HepG2 (cell line): Measurements from ENCODE around the gene MMP25. TPM values are rescaled to one million over a fixed set of nuclear protein-coding genes. Genes with fewer than 3 reads are reported as not detected.

ENCODE experiments used
- AHR ChIP-seq: IDR thresholded peaks from 2 replicates; pipeline ENCODE4 v1.6.1; 2018; ENCODE audit warnings: missing genetic modification reagents, missing compliant biosample characterization
- CREB1 ChIP-seq, 2 experiments: fragments of 450-650 bp in 1 of 2; IDR thresholded peaks; 2 replicates each; pipeline ENCODE4 v1.6.1; 2016 to 2017; ENCODE audit warnings: control low read depth in 1 of 2, mild to moderate bottlenecking in 1 of 2, missing compliant biosample characterization in 1 of 2, missing genetic modification characterization in 1 of 2
- DRAP1 ChIP-seq: IDR thresholded peaks from 2 replicates; pipeline ENCODE4 v1.6.1; 2016; ENCODE audit warnings: missing genetic modification reagents, missing compliant biosample characterization
- FOXO4 ChIP-seq: sonication (generic); formaldehyde crosslinking; conservative IDR thresholded peaks from 2 replicates; pipeline ENCODE4 v1.8.1; 2023; ENCODE audit warnings: missing genetic modification reagents
- HNRNPL ChIP-seq: fragments of 200-400 bp; formaldehyde crosslinking; IDR thresholded peaks from 2 replicates; pipeline ENCODE4 v1.6.1; 2017; ENCODE audit warnings: mild to moderate bottlenecking, low read depth, low read length
- HNRNPLL ChIP-seq: fragments of 200-400 bp; formaldehyde crosslinking; IDR thresholded peaks from 2 replicates; pipeline ENCODE4 v1.6.1; 2017; ENCODE audit warnings: mild to moderate bottlenecking, low read depth, low read length; ENCODE audit not compliant: poor library complexity, severe bottlenecking
- KDM4B ChIP-seq: sonication (generic); formaldehyde crosslinking; IDR thresholded peaks from 2 replicates; pipeline ENCODE4 v1.4.0; 2020; ENCODE audit warnings: missing genetic modification reagents
- MED8 ChIP-seq: sonication (generic); formaldehyde crosslinking; IDR thresholded peaks from 2 replicates; pipeline ENCODE4 v1.8.1; 2023; ENCODE audit warnings: mild to moderate bottlenecking, missing genetic modification reagents; ENCODE audit not compliant: insufficient replicate concordance
- NCOA2 ChIP-seq: sonication (generic); formaldehyde crosslinking; IDR thresholded peaks from 2 replicates; pipeline ENCODE4 v1.8.0; 2022; ENCODE audit warnings: inconsistent platforms
- NFRKB ChIP-seq: fragments of 450-650 bp; IDR thresholded peaks from 2 replicates; pipeline ENCODE4 v1.6.1; 2017
- NR2F6 ChIP-seq, 2 experiments: IDR thresholded peaks; 2 replicates each; pipeline ENCODE4 v1.6.1; 2016; ENCODE audit warnings: antibody characterized with exemption in 1 of 2, mild to moderate bottlenecking in 1 of 2
- RBFOX2 ChIP-seq: fragments of 200-400 bp; formaldehyde crosslinking; IDR thresholded peaks from 2 replicates; pipeline ENCODE4 v1.6.1; 2017; ENCODE audit warnings: low read depth, mild to moderate bottlenecking, low read length
- SKI ChIP-seq: fragments of 450-650 bp; IDR thresholded peaks from one replicate; pipeline ENCODE4 v1.6.1; 2018; ENCODE audit warnings: mild to moderate bottlenecking; ENCODE audit not compliant: partially characterized antibody
- STAG1 ChIP-seq: sonication (generic); formaldehyde crosslinking; IDR thresholded peaks from 2 replicates; pipeline ENCODE4 v1.4.0; 2020; ENCODE audit warnings: missing genetic modification reagents
- TFE3 ChIP-seq: IDR thresholded peaks from 2 replicates; pipeline ENCODE4 v1.6.1; 2016
- ZBTB33 ChIP-seq: sonication (generic); formaldehyde crosslinking; IDR thresholded peaks from 2 replicates; pipeline ENCODE4 v1.4.0; 2020; ENCODE audit warnings: missing genetic modification reagents
- ZBTB38 ChIP-seq: sonication (generic); formaldehyde crosslinking; IDR thresholded peaks from 2 replicates; pipeline ENCODE4 v1.5.1; 2020; ENCODE audit warnings: mild to moderate bottlenecking, missing genetic modification reagents
- ZBTB7A ChIP-seq: sonication (generic); formaldehyde crosslinking; IDR thresholded peaks from 2 replicates; pipeline ENCODE4 v1.8.0; 2022; ENCODE audit warnings: mild to moderate bottlenecking, missing genetic modification reagents
- ZFP82 ChIP-seq: sonication (generic); formaldehyde crosslinking; IDR thresholded peaks from 2 replicates; pipeline ENCODE4 v1.5.1; 2020; ENCODE audit warnings: mild to moderate bottlenecking, missing genetic modification reagents, borderline replicate concordance
- ZNF614 ChIP-seq: IDR thresholded peaks from 2 replicates; pipeline ENCODE4 v1.6.1; 2018; ENCODE audit warnings: missing biosample characterization, missing genetic modification reagents, inconsistent platforms, borderline replicate concordance
- polyA plus RNA-seq, 8 experiments: library from polyadenylated mRNA; depleted of rRNA in 3 of 8; stranded (reverse) in 7 of 8; unstranded in 1 of 8; fragments of >200 nt; fragmentation: Illumina TruSeq in 4 of 8; extraction: Trizol in 4 of 8; gene quantifications; 2 replicates each; pipeline versions ENCODE4 v1.2.1 to v1.2.3, GENCODE V29; 2011 to 2016; ENCODE audit warnings: low read depth in 4 of 8, missing spikeins in 1 of 8, mixed read lengths in 1 of 8; ENCODE audit not compliant: insufficient read depth in 1 of 8
- total RNA-seq, 5 experiments: library from RNA; depleted of rRNA; stranded (reverse); fragments of >200 nt; fragmentation: Illumina TruSeq; extraction: Trizol; gene quantifications; 2 replicates each; pipeline ENCODE4 v1.2.3, GENCODE V29; 2016; ENCODE audit warnings: low read depth in 1 of 5
- TF ChIP-seq, protein P1 (sequence below): sonication (generic); formaldehyde crosslinking; IDR thresholded peaks from 2 replicates; pipeline ENCODE4 v1.9.0; 2021; ENCODE audit warnings: missing genetic modification reagents, mild to moderate bottlenecking, borderline replicate concordance
- TF ChIP-seq, protein P2 (sequence below): IDR thresholded peaks from 2 replicates; pipeline ENCODE4 v1.6.1; 2016; ENCODE audit warnings: low read depth, borderline replicate concordance

Gene MMP25
- total and polyA plus RNA-seq, 2 of the 13 experiments (the other 11 are each of a cell fraction or from before 2014, with no cell fraction given), result 0.04 to 0.08 TPM

- TF ChIP-seq SKI (peak; percentile 26), STAG1 (CRISPR knock-in tag) (peak; percentile 37; the same call in 1 of the 2 replicates), DRAP1 (CRISPR knock-in tag) (peak; percentile 53; the same call in 1 of the 2 replicates), CREB1 (IDR thresholded peaks at IDR 0.05) (peak; percentile 98), CREB1 (CRISPR knock-in tag; IDR thresholded peaks at IDR 0.05) (peak; percentile 89), NCOA2 (CRISPR knock-in tag) (no peak), ZBTB33 (CRISPR knock-in tag) (peak; percentile 97), KDM4B (CRISPR knock-in tag) (0 out of 2 replicates have a peak, but pooled peaks have one; percentile 29), FOXO4 (CRISPR knock-in tag) (no peak), ZNF614 (0 out of 2 replicates have a peak, but pooled peaks have one; percentile 15), ZBTB38 (CRISPR knock-in tag) (peak; percentile 80), HNRNPLL (peak; percentile 23), MED8 (CRISPR knock-in tag) (peak; percentile 56), AHR (CRISPR knock-in tag) (no peak), ZFP82 (CRISPR knock-in tag) (no peak), RBFOX2 (0 out of 2 replicates have a peak, but pooled peaks have one; percentile 56), NFRKB (no peak), NR2F6 (IDR thresholded peaks at IDR 0.05) (no peak), NR2F6 (CRISPR knock-in tag; IDR thresholded peaks at IDR 0.05) (0 out of 2 replicates have a peak, but pooled peaks have one; percentile 29), ZBTB7A (CRISPR knock-in tag) (peak; percentile 88), TFE3 (CRISPR knock-in tag) (no peak), HNRNPL (peak; percentile 69)
- TF ChIP-seq, protein P1, sequence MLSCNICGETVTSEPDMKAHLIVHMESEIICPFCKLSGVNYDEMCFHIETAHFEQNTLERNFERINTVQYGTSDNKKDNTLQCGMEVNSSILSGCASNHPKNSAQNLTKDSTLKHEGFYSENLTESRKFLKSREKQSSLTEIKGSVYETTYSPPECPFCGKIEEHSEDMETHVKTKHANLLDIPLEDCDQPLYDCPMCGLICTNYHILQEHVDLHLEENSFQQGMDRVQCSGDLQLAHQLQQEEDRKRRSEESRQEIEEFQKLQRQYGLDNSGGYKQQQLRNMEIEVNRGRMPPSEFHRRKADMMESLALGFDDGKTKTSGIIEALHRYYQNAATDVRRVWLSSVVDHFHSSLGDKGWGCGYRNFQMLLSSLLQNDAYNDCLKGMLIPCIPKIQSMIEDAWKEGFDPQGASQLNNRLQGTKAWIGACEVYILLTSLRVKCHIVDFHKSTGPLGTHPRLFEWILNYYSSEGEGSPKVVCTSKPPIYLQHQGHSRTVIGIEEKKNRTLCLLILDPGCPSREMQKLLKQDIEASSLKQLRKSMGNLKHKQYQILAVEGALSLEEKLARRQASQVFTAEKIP (CRISPR knock-in tag), result no peak
- TF ChIP-seq, protein P2, sequence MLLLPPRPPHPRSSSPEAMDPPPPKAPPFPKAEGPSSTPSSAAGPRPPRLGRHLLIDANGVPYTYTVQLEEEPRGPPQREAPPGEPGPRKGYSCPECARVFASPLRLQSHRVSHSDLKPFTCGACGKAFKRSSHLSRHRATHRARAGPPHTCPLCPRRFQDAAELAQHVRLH (CRISPR knock-in tag), result peak; percentile 21; the same call in 1 of the 2 replicates
Measured at GRCh38 chr16:3017794-3018506, 28.4 kb upstream of the MMP25 start, which contains the start of gene CLDN6 (continued).
